HepG2 (cell line): Measurements from ENCODE around the gene PVRIG. TPM values are rescaled to one million over a fixed set of nuclear protein-coding genes. Genes with fewer than 3 reads are reported as not detected.

Experiments
- ATAC-seq: fragments of 200-7000 bp; cut with Tn5 transposase; 3 replicates; pipeline ENCODE4 v1.9.1; 2020; ENCODE audit warnings: mild to moderate bottlenecking, moderate library complexity
- BruUV-seq: library from RNA; stranded (reverse); fragments of 400-500 nt; replicated peaks from 2 replicates; lab custom pipeline; 2021; lab: Mats Ljungman, UMichigan
- CTCF ChIA-PET: fragments of 300-600 bp; formaldehyde crosslinking; extraction: SDS; loops from one replicate; lab custom pipeline; 2021; ENCODE audit warnings: low total read pairs, inconsistent platforms, low intra/inter-chr PET ratio; lab: Yijun Ruan, JAX
- POLR2A ChIA-PET: fragments of 350-600 bp; sonication (Branson Sonifier 250); formaldehyde crosslinking; loops from one replicate; lab custom pipeline; 2020; ENCODE audit warnings: antibody characterized with exemption, inconsistent platforms; lab: Yijun Ruan, JAX
- DNase-seq: peaks from one replicate; pipeline ENCODE4 v3.0.0-alpha.2; 2015; ENCODE audit warnings: low spot score
- FAIRE-seq: peaks from 3 replicates; lab custom pipeline; 2011; peaks lifted over from hg19 to GRCh38; lab: Jason Lieb, UNC
- H2AFZ ChIP-seq: one replicate; pipeline ENCODE4 v1.6.1; 2011; ENCODE audit warnings: low read length, inconsistent platforms
- H3K27ac ChIP-seq: fragments of 300-600 bp; 3 replicates; pipeline ENCODE4 v1.8.0; 2011; ENCODE audit warnings: mixed run types, mild to moderate bottlenecking, mixed read lengths, low read length, inconsistent platforms; ENCODE audit not compliant: insufficient read depth; ENCODE audit errors: extremely low read length
- H3K27me3 ChIP-seq, 2 experiments: fragments of 200-600 bp in 1 of 2; 2 replicates in 1 of 2; 3 replicates in 1 of 2; pipeline versions ENCODE4 v1.6.0 to v1.8.0; 2011; ENCODE audit warnings: low read length in 2 of 2, mild to moderate bottlenecking in 2 of 2, moderate library complexity in 2 of 2, inconsistent platforms in 1 of 2; ENCODE audit not compliant: insufficient read depth in 2 of 2, control insufficient read depth in 1 of 2
- H3K36me3 ChIP-seq, 2 experiments: fragments of 200-600 bp in 1 of 2; replicated peaks in 1 of 2; 2 replicates in 1 of 2; 3 replicates in 1 of 2; pipeline versions ENCODE4 v1.5.1 to v1.8.0; 2011; ENCODE audit warnings: low read length in 2 of 2, inconsistent platforms in 1 of 2; ENCODE audit not compliant: insufficient read depth in 2 of 2, control insufficient read depth in 1 of 2
- H3K4me1 ChIP-seq: 2 replicates; pipeline ENCODE4 v1.5.1; 2012; ENCODE audit warnings: low read length, inconsistent platforms; ENCODE audit not compliant: insufficient read depth
- H3K4me2 ChIP-seq: 2 replicates; pipeline ENCODE4 v1.6.0; 2011; ENCODE audit warnings: low read depth, low read length, inconsistent platforms
- H3K4me3 ChIP-seq, 3 experiments: fragments of 200-600 bp in 1 of 3; sonication (generic), shearing (Covaris generic) in 1 of 3; replicated peaks in 1 of 3; 2 replicates each; pipeline ENCODE4 v1.5.1; 2011 to 2016; ENCODE audit warnings: low read length in 3 of 3, inconsistent platforms in 2 of 3, low read depth in 2 of 3, mild to moderate bottlenecking in 2 of 3, control low read depth in 1 of 3, mixed read lengths in 1 of 3; ENCODE audit not compliant: insufficient read depth in 1 of 3
- H3K79me2 ChIP-seq: one replicate; pipeline ENCODE4 v1.6.1; 2011; ENCODE audit warnings: low read length, inconsistent platforms; ENCODE audit not compliant: insufficient read depth
- H3K9ac ChIP-seq: 2 replicates; pipeline ENCODE4 v1.6.0; 2011; ENCODE audit warnings: mild to moderate bottlenecking, low read depth, low read length, inconsistent platforms; ENCODE audit not compliant: insufficient read depth
- H3K9me3 ChIP-seq: 2 replicates; pipeline ENCODE4 v1.5.1; 2012; ENCODE audit warnings: mild to moderate bottlenecking, low read length
- H4K20me1 ChIP-seq: 2 replicates; pipeline ENCODE4 v1.6.0; 2011; ENCODE audit warnings: inconsistent platforms, mild to moderate bottlenecking, low read length, moderate library complexity; ENCODE audit not compliant: insufficient read depth
- GATAD1 ChIP-seq: IDR thresholded peaks from 2 replicates; pipeline ENCODE4 v1.6.1; 2016; ENCODE audit warnings: missing genetic modification reagents, missing compliant biosample characterization
- RCOR2 ChIP-seq: IDR thresholded peaks from 2 replicates; pipeline ENCODE4 v1.6.1; 2016; ENCODE audit warnings: missing biosample characterization, missing genetic modification reagents
- WGBS: methylation state at CpG from one replicate; pipeline ENCODE4 v1.1.6; 2017; ENCODE audit warnings: low lambda C conversion rate; 5-methylcytosine and 5-hydroxymethylcytosine counted together
- in situ Hi-C: cut with HindIII; loops from 2 replicates; pipeline ENCODE4 v1.10.0; 2017; ENCODE audit warnings: low pct_unique_long_range_greater_than_20kb; ENCODE audit not compliant: extremely low pct_ligation_motif_present
- intact Hi-C: fragments of 100-400 bp; cut with micrococcal nuclease; formaldehyde crosslinking; loops from one replicate; pipeline ENCODE4 v1.10.0; 2022; ENCODE audit not compliant: unreplicated experiment
- polyA plus RNA-seq, 8 experiments: library from polyadenylated mRNA; depleted of rRNA in 3 of 8; stranded (reverse) in 7 of 8; unstranded in 1 of 8; fragments of >200 nt; fragmentation: Illumina TruSeq in 4 of 8; extraction: Trizol in 4 of 8; gene quantifications; 2 replicates each; pipeline versions ENCODE4 v1.2.1 to v1.2.3, GENCODE V29; 2011 to 2016; ENCODE audit warnings: low read depth in 4 of 8, missing spikeins in 1 of 8, mixed read lengths in 1 of 8; ENCODE audit not compliant: insufficient read depth in 1 of 8
- total RNA-seq, 5 experiments: library from RNA; depleted of rRNA; stranded (reverse); fragments of >200 nt; fragmentation: Illumina TruSeq; extraction: Trizol; gene quantifications; 2 replicates each; pipeline ENCODE4 v1.2.3, GENCODE V29; 2016; ENCODE audit warnings: low read depth in 1 of 5
- TF ChIP-seq, protein P1 (sequence below): sonication (generic); formaldehyde crosslinking; IDR thresholded peaks from 2 replicates; pipeline ENCODE4 v1.9.0; 2021; ENCODE audit warnings: missing genetic modification reagents, mild to moderate bottlenecking, borderline replicate concordance
- TF ChIP-seq, protein P2 (sequence below): IDR thresholded peaks from 2 replicates; pipeline ENCODE4 v1.6.1; 2016; ENCODE audit warnings: low read depth, borderline replicate concordance

Gene PVRIG
- total and polyA plus RNA-seq, 2 of the 13 experiments (the other 11 are each of a cell fraction or from before 2014, with no cell fraction given) = not detected

DNA sequence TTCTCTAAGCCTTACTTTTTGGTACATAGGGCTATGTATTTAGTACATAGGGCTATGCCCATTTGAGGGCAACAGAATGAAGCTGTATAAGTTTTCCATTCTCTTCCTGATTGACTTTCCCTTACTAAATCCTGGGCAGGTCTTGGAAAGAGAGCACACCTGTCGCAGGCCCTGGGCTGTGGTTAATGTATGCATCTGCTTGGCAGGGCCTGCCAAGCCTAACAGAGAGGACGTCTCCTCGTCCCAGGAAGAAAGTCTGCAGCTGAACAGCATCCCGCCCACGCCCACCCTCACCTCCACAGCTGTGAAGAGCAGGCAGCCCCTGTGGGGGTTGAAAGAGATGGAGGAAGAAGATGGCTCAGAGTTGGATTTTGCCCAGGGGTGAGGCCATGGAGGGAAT lies 8.9 kb upstream of the PVRIG start:
- POLR2A ChIA-PET = no interaction called here
- H3K27me3 ChIP-seq = no peaks in the 10 kb centered on the region
- no peak for FAIRE-seq
- H2AFZ ChIP-seq = no peak overlapping the region
- no peaks in the 10 kb centered on the region for H3K36me3 ChIP-seq
- no TSS peak for BruUV-seq
- no peak overlapping the region for H3K4me2 ChIP-seq
- no peaks in the 10 kb centered on the region for H3K79me2 ChIP-seq
- no peaks in the 10 kb centered on the region for H3K9me3 ChIP-seq
- 96% methylated on average over 5 of the region's 5 CpGs for WGBS
- CTCF ChIA-PET = no interaction called here
- intact Hi-C loops (no loop called here), in situ Hi-C loops (loop anchor here (5.0 kb wide), 1 partner anchor 79 kb away; no protein-coding TSS in a partner anchor)
- H4K20me1 ChIP-seq = no peaks in the 10 kb centered on the region
- no peak for DNase-seq
- no peak for ATAC-seq
- no peak overlapping the region for H3K9ac ChIP-seq
- H3K4me1 ChIP-seq = peaks cover 28% of the 10 kb centered on the region
- no peak overlapping the region for H3K4me3 ChIP-seq
- TF ChIP-seq RCOR2 = no peak
- H3K27ac ChIP-seq = no peak overlapping the region

DNA sequence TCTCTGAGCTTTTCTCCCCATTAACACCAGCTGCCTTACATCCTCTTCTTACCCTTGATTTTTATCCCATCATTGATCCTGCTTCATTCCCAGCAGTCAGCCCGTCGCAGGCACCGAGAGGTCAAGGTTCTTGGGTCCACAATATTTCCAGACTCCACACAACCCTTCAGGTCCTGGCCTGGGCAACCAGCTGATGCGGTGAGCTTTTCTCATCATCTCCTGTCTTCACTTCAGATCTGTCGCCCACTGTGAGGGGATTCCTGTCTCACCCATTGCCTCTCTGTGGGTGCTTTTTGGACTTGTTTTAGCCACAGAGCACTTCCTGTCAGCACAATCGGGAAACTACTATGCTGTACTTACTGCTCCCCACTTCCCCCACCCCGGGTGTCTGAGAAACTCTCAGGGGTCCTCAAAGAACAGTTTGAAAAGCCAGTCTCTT lies 8.4 kb upstream of the PVRIG start:
- WGBS = 71% methylated on average over 7 of the region's 7 CpGs
- intact Hi-C loops (no loop called here), in situ Hi-C loops (loop anchor here (5.0 kb wide), 1 partner anchor 79 kb away; no protein-coding TSS in a partner anchor)
- Histone ChIP-seq H4K20me1 (no peaks in the 10 kb centered on the region), H3K27ac (no peak overlapping the region), H2AFZ (no peak overlapping the region), H3K4me2 (no peak overlapping the region), H3K36me3 (no peaks in the 10 kb centered on the region), H3K4me3 (no peak overlapping the region), H3K9ac (no peak overlapping the region), H3K4me1 (peaks cover 28% of the 10 kb centered on the region), H3K27me3 (no peaks in the 10 kb centered on the region), H3K9me3 (no peaks in the 10 kb centered on the region)
- no peak for DNase-seq
- FAIRE-seq = no peak
- BruUV-seq = no TSS peak
- POLR2A ChIA-PET = no interaction called here
- ATAC-seq = no peak
- TF ChIP-seq, protein P1, sequence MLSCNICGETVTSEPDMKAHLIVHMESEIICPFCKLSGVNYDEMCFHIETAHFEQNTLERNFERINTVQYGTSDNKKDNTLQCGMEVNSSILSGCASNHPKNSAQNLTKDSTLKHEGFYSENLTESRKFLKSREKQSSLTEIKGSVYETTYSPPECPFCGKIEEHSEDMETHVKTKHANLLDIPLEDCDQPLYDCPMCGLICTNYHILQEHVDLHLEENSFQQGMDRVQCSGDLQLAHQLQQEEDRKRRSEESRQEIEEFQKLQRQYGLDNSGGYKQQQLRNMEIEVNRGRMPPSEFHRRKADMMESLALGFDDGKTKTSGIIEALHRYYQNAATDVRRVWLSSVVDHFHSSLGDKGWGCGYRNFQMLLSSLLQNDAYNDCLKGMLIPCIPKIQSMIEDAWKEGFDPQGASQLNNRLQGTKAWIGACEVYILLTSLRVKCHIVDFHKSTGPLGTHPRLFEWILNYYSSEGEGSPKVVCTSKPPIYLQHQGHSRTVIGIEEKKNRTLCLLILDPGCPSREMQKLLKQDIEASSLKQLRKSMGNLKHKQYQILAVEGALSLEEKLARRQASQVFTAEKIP (CRISPR knock-in tag) = no peak
- TF ChIP-seq, protein P2, sequence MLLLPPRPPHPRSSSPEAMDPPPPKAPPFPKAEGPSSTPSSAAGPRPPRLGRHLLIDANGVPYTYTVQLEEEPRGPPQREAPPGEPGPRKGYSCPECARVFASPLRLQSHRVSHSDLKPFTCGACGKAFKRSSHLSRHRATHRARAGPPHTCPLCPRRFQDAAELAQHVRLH = no peak
- no peak for TF ChIP-seq GATAD1 (CRISPR knock-in tag)
- TF ChIP-seq, all 625 proteins: peak for 0
- no peaks in the 10 kb centered on the region for H3K79me2 ChIP-seq
- CTCF ChIA-PET = no interaction called here
